ENCODE data around the gene NPAS1.

NPAS1 gene

DNA sequence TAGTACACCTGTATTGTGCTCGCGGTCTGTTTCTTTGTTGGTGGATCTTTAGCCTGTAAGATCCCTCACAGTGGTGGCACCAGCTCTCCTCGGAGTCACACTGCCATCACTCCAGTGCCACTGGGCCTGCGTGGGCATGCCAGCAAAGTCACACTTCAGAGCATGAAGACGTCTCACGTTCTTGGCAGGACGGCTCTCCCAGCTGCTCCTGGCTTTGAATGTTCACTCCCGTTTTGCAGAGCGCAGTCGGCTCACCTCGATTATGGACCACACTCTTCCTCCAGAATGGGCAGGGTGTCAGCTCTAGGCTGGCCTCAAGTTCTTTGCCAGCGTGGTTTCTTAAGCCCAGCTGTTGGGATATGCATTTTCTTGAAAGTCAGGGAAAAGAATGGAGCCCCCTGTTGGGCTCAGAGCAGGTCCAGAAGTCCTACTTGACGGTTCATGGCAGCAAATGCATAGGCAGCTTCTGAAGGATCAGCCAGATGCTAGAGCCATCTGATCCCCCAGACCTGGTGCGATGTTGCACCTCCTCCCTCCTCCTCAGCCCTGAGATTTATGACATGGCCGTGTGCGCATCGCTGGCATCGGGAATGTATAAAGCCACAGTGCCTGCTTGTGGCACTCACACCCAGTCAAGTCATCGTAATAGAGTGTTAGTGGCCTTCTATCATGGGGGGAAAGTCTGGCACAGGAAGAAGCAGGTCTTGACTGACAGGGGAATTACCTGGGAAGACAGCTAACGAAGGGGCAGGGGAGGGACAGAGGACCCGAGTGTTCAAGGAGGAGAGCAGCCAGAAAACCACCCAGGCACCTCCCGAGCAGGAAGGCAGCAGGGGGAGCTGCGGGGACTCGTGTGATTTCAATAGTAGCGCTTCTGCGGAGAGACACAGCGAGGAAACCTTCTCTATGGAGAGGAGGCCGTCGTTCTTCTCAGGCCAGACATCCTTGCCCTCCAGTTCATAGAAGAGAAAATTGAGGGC lies 40.2 kb upstream of the NPAS1 start:
- H3K4me1 ChIP-seq (ENCODE audit: control insufficient read depth, low read length), result peaks cover 3% of the 10 kb centered on the region
- no peaks in the 10 kb centered on the region for H3K9me3 ChIP-seq (ENCODE audit: control insufficient read depth, insufficient read depth, low read length)
- H3K9me2 ChIP-seq (replicated peaks; ENCODE audit: control insufficient read depth, low read length), result no peaks in the 10 kb centered on the region
- H3K79me2 ChIP-seq (ENCODE audit: control insufficient read depth, low read length), result peaks cover 4% of the 10 kb centered on the region
- no peaks in the 10 kb centered on the region for H3F3A ChIP-seq (ENCODE audit: control insufficient read depth, insufficient read depth)
- no peak overlapping the region for H3K27ac ChIP-seq (ENCODE audit: low read depth, low read length)
- H3K4me3 ChIP-seq (ENCODE audit: low read length), result no peak overlapping the region
- no peak overlapping the region for H3K4me2 ChIP-seq (ENCODE audit: low read length)
- no peaks in the 10 kb centered on the region for H3K27me3 ChIP-seq (ENCODE audit: control insufficient read depth, low read length)
- H4K20me1 ChIP-seq (ENCODE audit: control insufficient read depth, insufficient read depth, low read depth, low read length), result peaks cover 4% of the 10 kb centered on the region; the same call in 1 of the 2 replicates
- no peak for TF ChIP-seq EZH2phosphoT487 (IDR thresholded peaks at IDR 0.05; ENCODE audit: borderline replicate concordance, low read length)
- TF ChIP-seq, protein P1, sequence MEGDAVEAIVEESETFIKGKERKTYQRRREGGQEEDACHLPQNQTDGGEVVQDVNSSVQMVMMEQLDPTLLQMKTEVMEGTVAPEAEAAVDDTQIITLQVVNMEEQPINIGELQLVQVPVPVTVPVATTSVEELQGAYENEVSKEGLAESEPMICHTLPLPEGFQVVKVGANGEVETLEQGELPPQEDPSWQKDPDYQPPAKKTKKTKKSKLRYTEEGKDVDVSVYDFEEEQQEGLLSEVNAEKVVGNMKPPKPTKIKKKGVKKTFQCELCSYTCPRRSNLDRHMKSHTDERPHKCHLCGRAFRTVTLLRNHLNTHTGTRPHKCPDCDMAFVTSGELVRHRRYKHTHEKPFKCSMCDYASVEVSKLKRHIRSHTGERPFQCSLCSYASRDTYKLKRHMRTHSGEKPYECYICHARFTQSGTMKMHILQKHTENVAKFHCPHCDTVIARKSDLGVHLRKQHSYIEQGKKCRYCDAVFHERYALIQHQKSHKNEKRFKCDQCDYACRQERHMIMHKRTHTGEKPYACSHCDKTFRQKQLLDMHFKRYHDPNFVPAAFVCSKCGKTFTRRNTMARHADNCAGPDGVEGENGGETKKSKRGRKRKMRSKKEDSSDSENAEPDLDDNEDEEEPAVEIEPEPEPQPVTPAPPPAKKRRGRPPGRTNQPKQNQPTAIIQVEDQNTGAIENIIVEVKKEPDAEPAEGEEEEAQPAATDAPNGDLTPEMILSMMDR (IDR thresholded peaks at IDR 0.05; ENCODE audit: low read depth, low read length, poor library complexity, severe bottlenecking), result no peak
- H3K36me3 ChIP-seq (ENCODE audit: control insufficient read depth, low read length), result no peaks in the 10 kb centered on the region

DNA sequence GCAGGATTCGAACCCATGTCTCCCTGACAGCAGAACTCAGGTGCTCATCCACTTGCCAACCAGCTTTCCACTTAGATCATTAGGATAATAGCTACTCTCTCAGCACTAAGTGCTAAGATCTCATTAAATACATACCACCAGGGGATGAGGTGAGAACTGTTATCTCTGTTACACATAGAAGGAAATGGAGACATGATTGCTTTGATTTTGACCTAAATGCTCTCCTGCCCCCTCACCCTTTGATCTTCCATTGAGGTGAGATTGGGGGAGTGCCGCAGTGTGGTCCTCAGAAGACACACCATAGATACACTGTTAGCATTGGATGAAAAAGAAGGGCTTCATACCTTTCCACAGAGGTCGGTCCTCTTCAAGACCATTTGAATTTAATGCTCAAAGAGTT lies 38.9 kb upstream of the NPAS1 start:
- peaks cover 4% of the 10 kb centered on the region; the same call in 1 of the 2 replicates for H4K20me1 ChIP-seq (ENCODE audit: control insufficient read depth, insufficient read depth, low read depth, low read length)
- H3K36me3 ChIP-seq (ENCODE audit: control insufficient read depth, low read length), result no peaks in the 10 kb centered on the region
- no peak overlapping the region for H3K27ac ChIP-seq (ENCODE audit: low read depth, low read length)
- no peaks in the 10 kb centered on the region for H3K9me3 ChIP-seq (ENCODE audit: control insufficient read depth, insufficient read depth, low read length)
- peaks cover 3% of the 10 kb centered on the region for H3K4me1 ChIP-seq (ENCODE audit: control insufficient read depth, low read length)
- H3K27me3 ChIP-seq (ENCODE audit: control insufficient read depth, low read length), result no peaks in the 10 kb centered on the region
- no peaks in the 10 kb centered on the region for H3K9me2 ChIP-seq (replicated peaks; ENCODE audit: control insufficient read depth, low read length)
- peaks cover 4% of the 10 kb centered on the region for H3K79me2 ChIP-seq (ENCODE audit: control insufficient read depth, low read length)
- TF ChIP-seq, protein P1 (IDR thresholded peaks at IDR 0.05; ENCODE audit: low read depth, low read length, poor library complexity, severe bottlenecking), result no peak
- TF ChIP-seq EZH2phosphoT487 (IDR thresholded peaks at IDR 0.05; ENCODE audit: borderline replicate concordance, low read length), result no peak
- no peak overlapping the region for H3K4me3 ChIP-seq (ENCODE audit: low read length)
- no peak overlapping the region for H3K4me2 ChIP-seq (ENCODE audit: low read length)
- H3F3A ChIP-seq (ENCODE audit: control insufficient read depth, insufficient read depth), result no peaks in the 10 kb centered on the region

DNA sequence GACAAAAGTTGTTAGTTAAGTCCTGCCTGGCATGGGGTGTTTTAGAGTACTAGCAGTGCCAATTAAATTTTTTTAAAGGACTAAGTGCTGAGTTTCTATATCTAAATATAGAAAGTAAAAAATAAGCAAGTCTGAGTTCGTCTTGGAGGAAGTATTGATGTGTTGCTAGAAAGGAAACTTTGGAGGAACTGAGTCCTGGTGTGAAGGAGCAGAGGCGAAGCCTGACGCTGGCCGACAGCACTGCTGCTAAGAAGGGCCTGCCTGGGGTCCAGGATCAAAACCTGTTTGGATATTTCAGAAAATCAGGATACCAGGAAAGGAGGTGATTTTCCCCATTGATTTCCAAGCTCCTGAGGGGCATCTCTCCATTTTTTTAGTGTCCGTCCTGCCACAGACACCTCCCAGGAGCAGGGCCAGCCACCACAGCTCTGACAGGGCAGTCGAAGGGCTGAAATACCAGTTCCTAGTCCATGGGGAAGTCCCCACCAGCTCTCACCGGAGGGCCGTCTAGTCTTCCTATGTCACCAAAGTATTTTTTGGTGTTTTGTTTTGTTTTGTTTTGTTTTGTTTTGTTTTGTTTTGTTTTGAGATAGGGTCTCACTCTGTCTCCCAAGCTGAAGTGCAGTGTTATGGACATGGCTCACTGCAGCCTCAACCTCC lies 38.2 kb upstream of the NPAS1 start:
- no peaks in the 10 kb centered on the region for H3K27me3 ChIP-seq (ENCODE audit: control insufficient read depth, low read length)
- H3K4me1 ChIP-seq (ENCODE audit: control insufficient read depth, low read length), result peaks cover 3% of the 10 kb centered on the region
- H3K9me2 ChIP-seq (replicated peaks; ENCODE audit: control insufficient read depth, low read length), result no peaks in the 10 kb centered on the region
- TF ChIP-seq, protein P1 (IDR thresholded peaks at IDR 0.05; ENCODE audit: low read depth, low read length, poor library complexity, severe bottlenecking), result no peak
- no peak for TF ChIP-seq EZH2phosphoT487 (IDR thresholded peaks at IDR 0.05; ENCODE audit: borderline replicate concordance, low read length)
- H3K27ac ChIP-seq (ENCODE audit: low read depth, low read length), result no peak overlapping the region
- H3K79me2 ChIP-seq (ENCODE audit: control insufficient read depth, low read length), result peaks cover 4% of the 10 kb centered on the region
- no peaks in the 10 kb centered on the region for H3F3A ChIP-seq (ENCODE audit: control insufficient read depth, insufficient read depth)
- H3K36me3 ChIP-seq (ENCODE audit: control insufficient read depth, low read length), result no peaks in the 10 kb centered on the region
- no peak overlapping the region for H3K4me2 ChIP-seq (ENCODE audit: low read length)
- no peaks in the 10 kb centered on the region for H3K9me3 ChIP-seq (ENCODE audit: control insufficient read depth, insufficient read depth, low read length)
- peaks cover under 1% of the 10 kb centered on the region; the same call in 1 of the 2 replicates for H4K20me1 ChIP-seq (ENCODE audit: control insufficient read depth, insufficient read depth, low read depth, low read length)
- no peak overlapping the region for H3K4me3 ChIP-seq (ENCODE audit: low read length)

Measured in DOHH2 (cell line).